Kidney tubule cell (primary cell): ENCODE results near the gene GALNT9.

Experiments
- DNase-seq: peaks from one replicate; pipeline ENCODE4 v3.0.0-alpha.2; 2018; ENCODE audit warnings: low spot score

Gene GALNT9

DNA sequence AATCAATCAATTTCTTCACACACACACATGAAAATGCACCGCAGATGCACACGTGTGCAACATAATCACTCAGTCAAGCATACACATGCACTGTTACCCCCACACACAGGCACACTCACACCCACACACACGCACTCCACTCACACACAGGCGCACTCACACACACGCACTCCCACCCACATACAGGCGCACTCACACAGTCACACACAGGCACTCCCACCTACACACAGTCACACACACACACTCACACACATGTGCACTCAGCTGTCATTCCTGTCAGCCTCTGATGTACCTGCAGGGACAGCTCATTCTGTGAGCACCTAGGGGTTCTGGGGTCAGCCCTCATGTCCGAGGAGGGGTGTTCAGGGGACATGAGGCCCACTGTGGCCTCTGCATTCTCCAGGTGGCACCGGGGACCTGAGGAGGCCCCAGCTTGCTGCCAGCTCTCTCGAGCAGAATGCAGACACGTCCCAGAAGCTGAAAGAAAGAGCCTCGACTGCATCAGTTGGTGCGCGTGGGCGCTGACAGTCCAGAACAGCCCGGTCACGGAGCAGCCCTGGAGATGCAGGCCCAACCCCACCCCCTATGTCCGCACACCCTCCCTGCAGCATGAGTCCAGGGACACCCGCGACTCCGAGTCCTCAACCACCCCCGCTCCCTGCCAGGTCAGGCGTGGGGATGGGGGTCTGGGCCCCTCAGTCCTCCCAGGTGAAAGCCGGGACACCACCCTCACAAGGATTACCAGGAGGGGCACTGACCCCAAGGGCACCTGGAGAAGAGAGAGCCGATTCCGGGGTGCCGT is 115.8 kb downstream of the GALNT9 start:
- no peak for DNase-seq

DNA sequence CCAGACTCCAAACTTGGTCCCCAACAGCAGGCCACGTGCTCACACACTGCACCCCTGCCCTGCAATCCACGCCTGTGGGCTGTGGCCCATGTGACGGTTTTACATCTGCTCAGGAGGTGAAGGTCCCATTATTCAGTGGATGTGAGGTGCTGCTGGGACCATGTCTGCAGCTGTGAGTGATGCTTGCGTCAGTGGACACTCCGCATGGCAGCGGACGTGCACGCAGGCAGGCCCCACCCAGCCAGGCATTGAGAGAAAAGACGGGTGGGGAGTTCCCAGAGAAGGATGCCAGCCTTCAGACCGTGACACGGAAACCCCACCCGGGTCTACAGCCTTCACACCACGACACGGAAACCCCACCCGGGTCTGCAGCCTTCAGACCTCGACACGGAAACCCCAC is 117.6 kb downstream of the GALNT9 start:
- no peak for DNase-seq

DNA sequence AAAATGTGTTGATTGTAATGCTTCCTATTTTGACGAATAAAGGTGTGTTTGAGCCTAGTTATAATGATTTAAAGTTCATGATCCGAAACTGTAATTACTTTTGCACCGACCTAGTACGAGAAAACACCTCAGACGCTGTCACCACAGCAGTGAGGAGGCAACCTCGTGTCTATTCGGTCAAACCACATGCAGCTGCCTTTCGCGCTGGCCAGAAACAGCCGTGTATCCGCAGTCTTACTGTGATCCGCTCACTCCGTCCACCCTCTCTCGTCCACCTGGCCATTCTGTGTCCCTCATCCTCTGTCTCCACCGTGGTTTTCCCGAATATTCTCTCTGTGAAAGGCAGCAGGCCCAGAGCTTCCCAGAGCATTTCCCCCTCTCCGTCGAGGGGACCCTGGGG is 118.1 kb downstream of the GALNT9 start:
- DNase-seq = no peak

DNA sequence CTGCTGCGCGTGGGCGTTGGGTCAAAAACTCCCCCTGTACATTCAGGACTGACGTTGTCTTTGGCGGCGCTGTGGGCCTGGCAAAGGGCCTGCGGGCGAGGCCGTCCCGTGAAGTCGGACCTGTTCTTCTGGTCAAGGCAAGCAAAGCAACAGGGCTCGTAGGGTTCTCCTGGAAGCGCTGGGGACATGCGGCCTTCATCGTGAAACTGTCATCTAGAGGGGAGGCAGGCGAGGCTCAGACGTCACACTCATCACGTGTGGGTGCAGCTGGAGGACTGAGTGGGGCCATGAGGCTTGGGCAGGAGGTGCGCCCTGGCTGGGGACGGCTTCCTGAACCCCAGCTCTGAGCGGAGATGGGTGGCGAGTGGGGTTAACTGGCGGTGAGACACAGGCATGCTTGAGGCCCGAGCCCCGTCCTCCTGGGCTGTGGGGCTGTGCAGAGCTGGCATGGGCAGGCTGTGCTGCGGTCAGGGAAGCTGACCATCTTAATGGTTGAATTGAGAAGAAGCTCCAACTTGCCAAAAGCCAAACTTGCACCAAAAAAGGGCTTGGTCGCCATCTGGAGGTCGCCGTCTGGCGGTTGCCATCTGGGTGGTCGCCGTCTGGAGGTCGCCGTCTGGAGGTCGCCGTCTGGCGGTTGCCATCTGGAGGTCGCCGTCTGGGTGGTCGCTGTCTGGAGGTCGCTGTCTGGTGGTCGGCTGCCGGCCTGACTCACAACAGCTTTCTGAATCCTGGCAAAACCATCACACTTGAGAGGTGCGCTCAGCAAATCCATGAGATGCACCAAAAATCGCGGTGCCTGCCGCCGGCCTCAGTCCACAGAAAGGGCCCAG is 119.0 kb downstream of the GALNT9 start:
- DNase-seq = no peak

DNA sequence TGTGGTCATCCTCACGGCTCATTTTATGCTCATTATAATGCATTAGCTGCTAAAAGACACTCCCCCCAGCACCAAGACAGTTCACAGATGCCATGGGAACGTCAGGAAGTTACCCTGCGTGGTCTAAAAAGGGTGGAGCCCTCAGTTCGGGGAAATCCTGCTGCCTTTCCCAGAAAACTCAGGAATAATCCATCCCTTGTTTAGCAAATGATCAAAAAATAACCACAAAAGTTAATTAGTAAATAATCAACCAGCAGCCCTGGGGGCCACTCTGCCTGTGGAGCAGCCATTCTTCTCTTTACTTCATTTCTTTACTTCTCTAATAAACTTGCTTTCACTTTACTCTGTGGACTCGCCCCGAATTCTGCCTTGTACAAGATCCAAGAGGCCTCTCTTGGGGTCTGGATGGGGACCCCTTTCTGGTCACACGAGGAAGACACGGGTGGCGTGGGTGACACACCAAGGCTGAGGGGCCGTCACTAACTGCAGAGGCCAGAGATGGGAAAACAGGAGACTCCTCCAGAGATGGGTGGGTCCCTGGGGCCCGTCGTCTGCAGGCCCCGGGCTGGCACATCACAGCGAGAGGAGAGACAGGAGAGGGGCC is 119.7 kb downstream of the GALNT9 start:
- peak; percentile 33 for DNase-seq

DNA sequence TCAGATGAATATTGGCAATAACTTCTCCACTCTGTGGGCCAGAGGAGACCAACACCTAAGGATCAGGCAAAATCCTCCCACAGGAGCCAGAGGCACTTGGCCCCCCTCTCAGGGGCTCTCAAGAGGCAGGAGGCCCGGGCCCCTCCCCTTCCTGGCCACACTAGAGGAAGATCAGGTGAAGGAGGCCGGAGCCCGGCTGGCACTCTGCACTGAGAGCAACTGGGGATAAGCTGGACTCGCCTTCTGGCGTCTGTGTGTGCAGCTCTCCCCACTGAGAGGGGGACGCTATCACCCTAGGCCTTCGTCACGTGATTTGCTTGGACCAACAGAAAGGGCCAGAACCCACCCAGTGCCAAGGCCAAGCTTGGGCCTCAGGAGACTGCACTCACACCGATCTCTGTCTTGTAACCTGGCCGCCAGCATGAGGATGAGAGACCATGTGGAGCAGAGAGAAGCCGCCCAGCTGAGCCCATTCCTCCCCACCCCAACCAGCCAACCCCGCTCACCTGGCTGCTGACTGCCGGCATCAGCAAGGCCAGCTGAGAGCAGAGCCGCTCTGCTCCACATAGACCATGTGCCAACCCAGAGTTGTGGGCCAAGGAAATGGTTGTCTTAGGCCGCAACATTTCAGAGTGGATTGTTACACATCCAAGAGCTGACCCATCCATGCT is 121.1 kb downstream of the GALNT9 start:
- DNase-seq = no peak

DNA sequence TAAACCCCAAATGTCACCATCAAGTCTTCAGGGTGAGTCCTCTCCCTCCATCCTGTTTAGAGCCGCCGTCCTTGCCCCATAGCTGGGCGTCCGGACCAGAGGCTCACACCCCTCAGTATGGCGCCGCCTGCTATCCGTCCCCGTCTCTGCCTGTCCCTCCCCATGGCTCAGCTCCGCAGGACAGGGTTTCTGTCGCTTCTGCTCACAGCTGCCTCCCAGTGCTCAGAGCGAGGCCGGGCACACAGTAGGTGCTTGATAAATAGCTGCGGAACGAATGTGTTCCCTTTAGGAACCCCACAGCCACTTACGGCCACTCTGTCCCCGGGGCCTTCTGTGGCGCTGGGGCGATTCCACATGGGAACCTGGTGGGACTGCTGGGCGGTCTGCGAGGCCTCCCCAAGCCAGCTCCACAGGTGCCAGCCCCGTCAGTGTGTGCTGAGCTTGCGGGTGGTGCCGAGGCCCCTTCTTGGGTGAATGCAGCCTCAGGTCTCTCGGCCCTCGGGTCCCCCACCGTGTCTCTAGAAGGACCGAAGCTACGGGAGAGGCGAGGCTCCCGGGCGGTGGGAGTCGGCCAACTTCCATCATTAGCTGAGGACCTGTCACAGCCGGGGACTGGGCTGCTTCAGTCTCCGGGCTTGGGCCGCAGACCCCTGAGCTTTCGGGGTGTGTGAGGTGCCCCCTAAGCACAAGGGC is 122.2 kb downstream of the GALNT9 start:
- no peak for DNase-seq

DNA sequence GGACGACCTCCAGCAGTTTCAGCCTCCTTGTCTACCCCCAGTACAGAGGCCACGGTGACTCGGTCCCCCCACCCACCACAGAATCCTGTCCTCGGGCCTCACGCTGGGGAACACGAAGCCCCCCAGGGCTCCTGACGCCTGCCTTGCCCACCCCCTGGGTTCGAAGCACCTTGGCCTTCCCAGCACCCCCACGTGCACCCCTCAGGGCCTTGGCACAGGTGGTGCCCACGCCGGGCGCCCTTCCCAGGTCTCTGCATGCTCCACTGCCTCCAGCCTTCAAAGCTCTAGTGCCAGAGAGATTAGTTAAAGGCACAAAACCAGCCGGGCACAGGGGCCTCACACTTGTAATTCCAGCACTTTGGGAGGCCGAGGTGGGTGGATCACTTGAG is 123.3 kb downstream of the GALNT9 start:
- DNase-seq = no peak

DNA sequence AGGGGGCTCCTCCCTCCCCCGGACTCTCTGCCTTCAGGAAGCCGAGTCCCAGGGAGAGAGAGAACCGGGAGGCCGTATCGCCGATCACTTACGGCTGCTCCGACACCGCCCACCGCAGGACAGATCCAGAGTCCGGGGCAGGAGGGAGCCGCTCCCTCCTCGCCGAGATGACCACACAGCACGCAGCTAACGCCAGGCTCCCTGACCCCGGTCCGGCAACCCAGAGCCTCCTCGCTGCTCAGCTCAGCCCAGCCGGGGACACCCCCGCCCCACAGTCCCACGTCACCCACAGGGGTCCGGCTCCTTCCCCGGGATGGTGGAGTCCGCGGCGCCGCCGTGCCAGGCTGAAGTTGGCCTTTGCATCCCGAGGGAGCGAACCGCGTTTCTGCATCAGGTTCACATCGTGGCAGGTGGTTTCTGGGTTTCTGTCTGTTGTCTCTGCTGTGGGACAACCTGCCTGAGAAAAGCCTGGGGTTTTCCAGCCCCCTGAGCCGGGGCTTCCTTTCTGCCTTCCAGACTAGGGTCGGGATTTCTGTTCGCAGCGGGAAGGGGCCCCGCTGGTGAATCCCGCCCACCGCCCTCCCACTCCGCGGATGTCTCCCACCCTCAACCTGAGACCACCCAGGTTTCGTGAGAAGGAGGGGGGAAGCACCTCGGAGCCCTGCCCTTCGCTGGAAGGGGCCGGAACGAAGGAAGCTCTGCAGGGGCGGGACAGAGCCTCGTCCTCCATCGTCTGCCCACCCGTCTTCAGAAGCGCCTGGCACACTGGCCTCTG is 123.9 kb downstream of the GALNT9 start:
- no peak for DNase-seq

DNA sequence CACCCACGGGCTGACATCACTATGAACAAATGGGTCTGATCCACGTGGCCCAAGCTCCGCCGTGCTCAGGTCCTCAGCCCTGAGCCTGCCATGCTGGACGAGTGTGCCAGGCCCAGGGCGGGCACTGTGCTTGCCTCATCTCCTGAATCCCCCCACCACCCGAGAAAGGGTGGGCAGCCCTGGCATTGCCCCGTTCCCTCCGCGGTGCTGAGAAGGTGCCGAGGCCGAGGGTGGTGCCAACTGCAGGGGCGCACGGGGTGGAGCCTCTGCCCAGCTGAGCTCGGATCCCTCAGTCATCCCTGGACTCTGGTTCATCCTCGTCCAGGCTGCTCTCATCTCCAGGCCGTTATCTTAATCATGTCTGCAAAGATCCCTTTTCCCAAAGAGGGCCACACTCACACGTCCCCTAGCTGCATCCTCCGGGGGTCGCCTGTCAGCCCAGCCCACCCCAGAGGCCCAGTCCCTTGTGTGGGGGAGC is 124.6 kb downstream of the GALNT9 start:
- no peak for DNase-seq

DNA sequence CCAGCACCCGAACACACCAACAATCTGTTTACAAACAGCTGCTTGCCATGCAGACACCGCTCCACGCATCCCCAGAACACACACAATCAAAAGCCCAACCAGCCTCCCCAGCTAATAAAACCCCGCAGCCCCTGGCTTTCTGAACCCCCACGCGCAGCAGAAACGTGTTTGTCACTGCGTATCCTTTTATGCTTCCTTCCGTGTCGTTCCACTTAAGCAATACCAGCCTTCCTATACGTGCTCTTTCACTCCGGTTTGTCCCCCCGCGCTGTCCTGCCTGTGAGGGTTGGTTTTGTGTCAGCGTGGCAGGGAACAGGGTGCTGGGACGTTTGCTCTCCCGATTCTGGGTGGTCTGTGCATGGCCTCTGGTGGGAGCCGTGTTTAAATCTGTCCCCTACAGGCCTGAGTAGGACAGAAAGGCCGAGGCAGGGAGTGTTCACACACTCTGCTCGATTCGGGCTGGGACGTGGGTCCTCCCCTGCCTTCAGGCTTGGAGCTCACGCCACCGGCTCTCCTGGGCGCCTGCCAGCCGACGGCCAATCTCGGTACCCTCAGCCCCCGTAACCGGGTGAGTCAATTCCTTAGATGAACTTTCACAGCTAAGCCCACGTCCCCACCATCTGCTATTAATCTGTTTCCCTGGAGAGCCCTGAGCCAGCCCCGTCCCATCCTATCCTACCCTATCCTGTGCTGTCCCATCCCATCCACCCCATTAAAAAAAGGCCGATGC is 125.2 kb downstream of the GALNT9 start:
- no peak for DNase-seq

DNA sequence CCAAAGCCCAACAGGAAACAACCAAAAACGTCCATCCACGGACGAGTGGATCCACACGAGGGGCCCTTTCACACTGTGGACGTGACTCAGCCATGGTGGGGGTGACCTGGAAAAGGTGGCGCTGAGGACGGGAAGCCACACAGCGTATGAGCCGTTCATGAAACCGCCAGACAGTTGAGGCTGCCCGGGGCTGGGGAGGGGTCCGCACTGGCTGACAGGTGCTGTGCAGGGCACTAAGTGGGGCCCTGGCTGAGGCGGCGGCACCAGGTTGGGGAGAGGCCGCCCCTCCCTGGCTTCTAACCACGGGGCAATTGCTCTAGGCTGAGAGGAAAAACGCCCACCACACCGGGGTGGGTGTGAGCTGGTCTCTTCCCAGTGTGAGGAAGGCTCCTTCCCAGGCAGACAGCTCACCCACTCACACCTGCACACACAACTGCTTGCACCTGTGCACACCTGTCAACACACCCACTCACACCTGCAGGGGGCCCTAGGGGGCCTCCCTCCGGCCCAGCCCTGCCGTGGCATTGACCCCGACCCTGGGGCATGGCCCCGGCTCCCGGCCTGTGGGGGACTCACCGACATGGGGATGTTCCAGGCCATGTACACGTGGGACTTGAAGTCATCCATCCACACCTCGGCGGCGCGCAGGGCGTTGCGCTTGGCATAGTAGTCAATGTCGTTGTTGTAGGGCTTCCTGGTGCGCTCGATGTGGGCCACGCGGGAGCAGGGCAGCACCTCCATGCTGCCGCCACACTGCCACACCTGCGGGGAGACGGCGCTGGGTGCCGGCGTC is 126.3 kb downstream of the GALNT9 start:
- DNase-seq = no peak

DNA sequence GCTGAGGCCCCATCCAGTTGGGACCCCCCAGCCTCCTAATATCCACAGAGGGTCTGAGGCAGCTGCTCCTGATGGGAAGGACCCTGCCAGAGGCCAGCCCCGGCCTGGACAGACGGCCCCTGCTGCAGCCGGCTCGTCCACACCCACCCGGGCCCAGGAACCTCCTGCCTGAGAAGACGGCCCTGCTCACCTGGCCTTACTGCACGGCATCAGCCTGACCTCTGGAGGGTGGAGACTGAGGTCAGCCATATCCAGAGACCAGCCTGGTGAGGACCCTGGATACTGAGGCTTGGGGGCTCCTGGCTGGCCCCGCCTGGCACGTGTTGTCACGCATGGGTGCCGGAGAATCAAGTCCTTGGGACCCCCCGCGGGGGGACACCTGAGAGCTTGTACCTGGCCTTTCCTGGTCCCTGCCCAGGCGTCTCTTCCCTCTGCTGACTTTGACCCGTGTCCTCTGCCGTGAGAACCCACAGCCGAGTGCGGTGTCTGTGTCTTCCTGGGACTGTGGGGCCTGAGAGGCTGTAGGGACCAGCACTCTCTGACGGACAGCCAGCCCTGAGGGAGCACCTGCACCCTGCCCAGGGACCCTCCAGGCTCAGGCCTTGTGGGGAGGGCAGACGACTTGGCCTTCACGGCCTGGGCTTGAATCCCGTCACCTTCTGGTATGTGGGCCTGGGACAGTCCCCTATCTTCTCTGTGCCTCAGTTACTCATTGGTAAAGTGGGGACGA is 127.8 kb downstream of the GALNT9 start:
- DNase-seq = no peak

DNA sequence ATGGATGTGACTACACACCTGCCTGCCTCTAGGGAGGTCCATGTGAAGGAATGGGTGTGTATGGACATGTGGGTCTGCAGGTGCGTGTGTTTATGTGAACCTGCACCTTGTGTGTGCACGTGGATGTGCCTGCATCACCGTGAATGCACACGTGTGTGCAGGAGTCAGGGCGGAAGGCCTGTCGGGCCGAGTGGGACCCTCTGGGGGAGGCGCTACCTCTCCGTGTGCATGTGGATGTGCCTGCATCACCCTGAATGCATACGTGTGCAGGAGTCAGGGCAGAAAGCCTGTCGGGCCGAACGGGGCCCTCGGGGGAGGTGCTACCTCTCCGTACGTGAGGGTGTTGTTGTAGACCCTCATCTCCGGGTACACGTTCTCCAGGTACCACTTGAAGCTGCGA is 128.6 kb downstream of the GALNT9 start:
- DNase-seq = no peak

DNA sequence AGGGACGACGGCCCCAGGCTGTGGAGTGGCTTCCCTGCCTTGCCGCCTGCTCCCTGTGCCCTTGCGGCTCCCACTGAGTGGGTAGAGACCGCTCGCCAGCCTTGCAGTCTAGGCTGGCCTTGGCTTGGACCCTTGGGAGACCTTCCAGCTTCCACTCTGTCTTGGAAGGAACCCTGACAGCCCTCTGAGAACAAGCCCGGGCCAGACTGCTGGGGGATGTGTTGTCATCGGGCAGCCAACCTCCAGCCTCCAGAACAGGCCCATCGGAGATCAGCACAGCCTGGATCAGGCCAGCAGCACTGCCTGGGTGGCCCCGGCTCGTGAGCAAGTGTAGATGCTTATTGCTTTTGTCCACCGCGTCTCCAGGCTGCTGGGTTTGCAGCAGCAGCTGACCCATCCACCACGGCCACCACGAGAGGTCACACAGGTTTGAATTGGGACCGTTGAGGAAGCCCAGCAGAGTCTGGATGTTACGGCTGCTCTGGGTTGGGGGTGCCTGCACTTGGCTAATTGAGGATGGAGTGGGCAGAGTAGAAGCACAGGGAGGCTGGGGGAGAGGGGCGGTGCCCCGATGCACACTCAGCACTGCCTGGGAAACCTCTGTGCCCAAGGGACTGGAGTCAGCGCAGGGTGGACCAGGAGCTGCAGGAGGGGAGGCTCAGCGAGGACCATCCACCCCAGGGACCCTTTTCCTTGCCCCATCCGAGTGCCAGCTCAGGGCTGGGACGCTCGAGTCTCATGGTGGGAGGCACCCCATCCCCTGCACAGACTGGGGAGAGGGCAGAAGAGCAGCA is 129.7 kb downstream of the GALNT9 start:
- DNase-seq = no peak

DNA sequence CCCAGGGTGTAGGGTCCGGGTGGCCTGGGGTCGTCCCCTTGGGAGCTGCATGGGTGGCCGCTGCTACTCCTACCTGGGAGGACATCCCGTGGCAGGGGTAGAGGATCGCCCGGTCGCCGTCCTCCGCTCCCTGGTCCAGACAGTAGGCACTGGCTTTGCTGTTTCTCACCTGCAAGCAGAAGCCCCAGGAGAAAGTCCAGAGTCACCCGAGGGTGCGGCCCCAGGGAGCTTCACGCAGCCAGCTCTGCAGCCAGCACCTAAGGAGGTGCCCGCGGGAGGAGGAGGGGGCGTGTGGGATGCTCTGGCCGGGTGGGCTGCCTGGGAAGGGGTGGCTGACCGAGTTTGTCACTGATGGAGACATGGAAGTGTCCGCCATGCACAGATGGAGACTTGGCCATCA is 130.3 kb downstream of the GALNT9 start:
- DNase-seq = no peak

DNA sequence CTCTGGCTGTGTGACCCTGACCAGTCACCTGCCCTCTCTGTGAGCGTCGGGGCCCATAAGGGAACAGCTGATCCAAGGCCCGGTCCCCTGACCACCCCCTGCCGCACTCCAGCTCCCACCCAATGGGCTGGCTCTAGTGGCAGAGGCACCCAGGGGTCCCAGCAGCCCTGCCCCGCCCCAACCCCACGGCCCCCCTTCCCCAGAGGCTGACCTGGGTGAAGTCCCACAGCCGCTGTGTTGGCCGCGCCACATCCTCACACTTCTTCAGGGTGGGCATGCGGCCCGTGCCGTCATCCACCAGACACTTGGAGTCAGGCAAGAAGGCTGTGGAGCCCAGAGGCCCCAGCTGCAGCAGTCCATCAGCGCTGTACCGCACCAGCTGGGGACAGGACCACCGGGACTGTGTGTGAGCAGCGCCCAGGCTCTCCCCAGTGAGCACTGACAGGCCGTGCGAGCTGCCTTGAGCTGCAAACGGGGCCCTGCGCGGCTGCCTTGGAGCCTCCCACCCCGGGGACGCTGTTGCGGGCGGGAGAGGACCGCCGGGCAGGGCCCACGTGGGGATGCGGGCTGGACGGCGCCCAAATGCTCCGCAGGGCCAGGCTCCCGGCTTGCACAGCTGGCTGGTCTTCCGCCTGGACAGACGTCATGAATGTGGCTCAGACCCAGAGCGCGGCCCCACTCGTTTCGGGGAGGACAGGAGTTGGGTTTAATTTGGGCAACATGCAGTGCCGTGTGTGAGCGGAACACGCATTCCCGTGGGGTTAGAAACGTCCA is 131.6 kb downstream of the GALNT9 start:
- DNase-seq = no peak
